ENCODE data around the gene CDCP1.

DNA sequence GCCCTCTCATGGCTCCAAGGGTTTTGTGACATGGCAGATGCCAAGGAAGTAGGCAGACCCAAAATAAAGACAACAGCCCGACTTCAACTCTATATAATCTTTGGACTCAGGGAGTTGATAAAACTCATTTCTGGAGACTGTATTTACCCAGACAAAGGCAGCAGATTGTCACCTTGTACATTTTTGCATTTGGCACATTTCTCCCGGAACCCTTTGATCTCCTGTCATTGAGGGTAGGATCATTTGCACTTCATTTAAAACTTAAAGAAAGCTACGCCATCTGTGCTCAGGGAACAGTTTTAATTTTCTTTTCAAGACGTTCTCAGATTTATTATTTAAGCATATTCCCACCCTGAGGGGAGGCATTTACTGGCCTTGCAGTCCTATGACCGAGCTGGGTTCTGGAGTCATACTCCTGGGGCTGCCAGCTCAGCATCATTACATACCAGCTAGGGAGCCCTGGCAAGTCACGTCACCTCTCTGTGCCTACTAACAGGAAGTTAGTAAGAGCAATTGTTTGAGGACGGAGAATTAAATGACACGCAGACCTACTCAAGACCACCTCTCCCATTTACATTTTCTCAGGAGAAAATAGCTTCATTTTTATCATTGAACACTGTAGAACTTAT is 5.9 kb downstream of the CDCP1 start:
- TF ChIP-seq POLR2A (IDR thresholded peaks at IDR 0.05), result no peak
- TF ChIP-seq, protein P1, sequence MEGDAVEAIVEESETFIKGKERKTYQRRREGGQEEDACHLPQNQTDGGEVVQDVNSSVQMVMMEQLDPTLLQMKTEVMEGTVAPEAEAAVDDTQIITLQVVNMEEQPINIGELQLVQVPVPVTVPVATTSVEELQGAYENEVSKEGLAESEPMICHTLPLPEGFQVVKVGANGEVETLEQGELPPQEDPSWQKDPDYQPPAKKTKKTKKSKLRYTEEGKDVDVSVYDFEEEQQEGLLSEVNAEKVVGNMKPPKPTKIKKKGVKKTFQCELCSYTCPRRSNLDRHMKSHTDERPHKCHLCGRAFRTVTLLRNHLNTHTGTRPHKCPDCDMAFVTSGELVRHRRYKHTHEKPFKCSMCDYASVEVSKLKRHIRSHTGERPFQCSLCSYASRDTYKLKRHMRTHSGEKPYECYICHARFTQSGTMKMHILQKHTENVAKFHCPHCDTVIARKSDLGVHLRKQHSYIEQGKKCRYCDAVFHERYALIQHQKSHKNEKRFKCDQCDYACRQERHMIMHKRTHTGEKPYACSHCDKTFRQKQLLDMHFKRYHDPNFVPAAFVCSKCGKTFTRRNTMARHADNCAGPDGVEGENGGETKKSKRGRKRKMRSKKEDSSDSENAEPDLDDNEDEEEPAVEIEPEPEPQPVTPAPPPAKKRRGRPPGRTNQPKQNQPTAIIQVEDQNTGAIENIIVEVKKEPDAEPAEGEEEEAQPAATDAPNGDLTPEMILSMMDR (IDR thresholded peaks at IDR 0.05), result no peak

Data from upper lobe of left lung (tissue), 4 donors.